GM19372 (cell line): ENCODE data around the gene PDE4B.

Source experiments
- ATAC-seq: cut with Tn5 transposase; IDR thresholded peaks from one replicate; pipeline ENCODE4 v1.9.1; 2021; ENCODE audit warnings: mild to moderate bottlenecking, low read depth, moderate library complexity; ENCODE audit not compliant: unreplicated experiment

Gene PDE4B

DNA sequence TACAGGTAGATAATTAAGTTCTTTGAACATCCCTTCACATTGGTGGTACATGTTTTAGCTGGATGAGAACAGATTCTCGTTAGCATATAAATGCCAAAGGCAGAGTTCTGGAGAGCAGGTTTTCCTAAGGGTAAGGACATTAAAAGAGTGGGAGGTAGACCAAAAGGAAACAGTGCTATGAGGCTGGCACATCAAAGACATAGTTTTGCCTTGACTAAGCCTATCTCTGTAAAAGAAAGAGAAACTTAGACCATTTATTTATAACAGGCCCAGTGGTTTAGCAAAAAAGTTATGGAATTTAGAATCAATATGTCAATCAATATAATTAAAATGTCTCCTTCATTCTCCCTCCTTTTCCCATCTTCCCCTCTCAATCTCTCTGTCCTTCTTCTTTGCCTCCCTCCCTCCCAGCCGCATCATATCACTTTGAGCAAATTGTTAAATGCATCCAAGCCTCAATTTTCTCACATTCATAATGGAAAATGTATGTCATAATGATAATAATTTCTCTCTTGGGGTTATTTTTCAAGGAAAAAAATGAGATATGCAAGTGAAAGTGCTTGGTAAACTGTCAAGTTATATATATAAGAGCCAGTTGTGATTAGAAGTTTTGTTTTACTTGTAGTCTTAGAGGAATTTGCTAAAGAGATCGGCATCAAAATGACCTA lies 531.4 kb downstream of the PDE4B start:
- no peak for ATAC-seq

DNA sequence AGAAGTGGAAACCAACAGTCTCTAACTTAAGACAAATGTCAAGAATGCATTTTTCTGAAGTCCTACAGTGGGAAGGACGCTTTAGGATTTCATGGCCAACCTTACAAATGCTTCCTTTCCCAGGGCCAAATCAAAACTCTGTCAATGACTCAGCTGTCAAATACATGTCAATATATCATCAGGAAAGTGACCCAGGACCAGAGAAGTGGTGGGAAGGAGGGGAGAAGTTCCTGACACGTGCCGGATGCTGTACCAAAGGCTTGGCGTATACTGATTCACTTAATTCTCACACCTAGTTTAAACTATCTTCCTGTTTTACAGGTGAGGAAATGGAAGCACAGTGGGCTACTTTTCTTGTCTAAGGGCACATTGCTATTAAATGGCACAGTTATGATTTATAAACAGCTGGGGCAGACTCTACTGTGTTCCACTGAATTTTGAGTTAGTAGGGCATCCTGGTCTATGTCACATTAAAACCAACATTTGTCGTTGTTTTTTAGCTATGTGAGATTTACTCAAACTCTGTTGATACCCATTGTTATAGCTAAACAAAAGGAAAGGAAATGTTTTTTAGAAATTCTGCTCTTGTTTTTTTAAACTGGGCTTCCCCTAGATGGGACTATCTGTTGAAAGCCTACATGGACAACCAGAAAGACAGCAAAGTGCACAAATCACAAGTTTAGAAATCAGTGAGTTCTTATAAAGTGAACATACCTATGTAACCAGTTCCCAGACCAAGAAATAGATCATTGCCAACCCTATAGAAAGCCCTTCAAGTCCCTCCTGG lies 533.1 kb downstream of the PDE4B start:
- no peak for ATAC-seq

DNA sequence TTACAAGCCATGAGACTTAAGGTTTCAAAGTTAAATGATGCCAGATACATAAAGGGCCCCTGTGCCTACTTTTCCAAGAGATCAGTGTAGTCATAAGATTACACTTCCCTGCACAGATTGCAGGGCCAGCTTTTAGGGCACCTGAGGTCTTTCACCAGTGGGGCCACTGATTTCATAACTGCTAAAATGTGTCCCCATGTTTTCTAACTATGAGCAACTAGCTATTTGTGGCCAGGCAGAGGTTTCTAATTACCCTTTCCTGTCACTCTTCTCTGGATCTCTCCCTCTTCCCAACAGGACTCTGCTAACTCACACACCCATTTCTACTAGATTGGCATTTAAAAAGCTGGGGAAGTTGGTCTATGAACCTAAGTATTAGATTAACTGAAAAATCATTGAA lies 534.2 kb downstream of the PDE4B start:
- no peak for ATAC-seq

GRCh38 chr1:66327588-66327987 lies 534.9 kb downstream of the PDE4B start:
- ATAC-seq: no peak

DNA sequence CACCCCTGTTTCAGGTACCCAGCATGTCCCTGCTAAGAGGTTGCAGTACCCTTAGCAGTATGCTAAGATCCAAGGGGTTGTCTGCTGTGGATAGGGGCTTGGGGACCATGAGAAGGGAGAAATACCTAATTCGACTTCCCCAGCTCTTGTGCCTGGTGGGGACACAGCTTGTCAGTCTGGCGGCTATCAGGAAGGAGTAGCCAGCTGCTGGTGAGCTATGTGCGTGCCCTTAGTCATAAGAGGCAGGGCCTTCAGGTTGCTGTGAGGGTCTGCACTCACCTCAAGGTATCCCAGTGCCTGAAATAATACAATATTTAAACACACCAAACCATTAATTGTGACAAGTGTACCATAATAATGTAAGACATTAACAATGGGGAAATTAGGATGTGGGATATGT lies 536.2 kb downstream of the PDE4B start:
- ATAC-seq: no peak

- ATAC-seq: no peak
Observed at GRCh38 chr1:66330722-66331141, 538.0 kb downstream of the PDE4B start.

DNA sequence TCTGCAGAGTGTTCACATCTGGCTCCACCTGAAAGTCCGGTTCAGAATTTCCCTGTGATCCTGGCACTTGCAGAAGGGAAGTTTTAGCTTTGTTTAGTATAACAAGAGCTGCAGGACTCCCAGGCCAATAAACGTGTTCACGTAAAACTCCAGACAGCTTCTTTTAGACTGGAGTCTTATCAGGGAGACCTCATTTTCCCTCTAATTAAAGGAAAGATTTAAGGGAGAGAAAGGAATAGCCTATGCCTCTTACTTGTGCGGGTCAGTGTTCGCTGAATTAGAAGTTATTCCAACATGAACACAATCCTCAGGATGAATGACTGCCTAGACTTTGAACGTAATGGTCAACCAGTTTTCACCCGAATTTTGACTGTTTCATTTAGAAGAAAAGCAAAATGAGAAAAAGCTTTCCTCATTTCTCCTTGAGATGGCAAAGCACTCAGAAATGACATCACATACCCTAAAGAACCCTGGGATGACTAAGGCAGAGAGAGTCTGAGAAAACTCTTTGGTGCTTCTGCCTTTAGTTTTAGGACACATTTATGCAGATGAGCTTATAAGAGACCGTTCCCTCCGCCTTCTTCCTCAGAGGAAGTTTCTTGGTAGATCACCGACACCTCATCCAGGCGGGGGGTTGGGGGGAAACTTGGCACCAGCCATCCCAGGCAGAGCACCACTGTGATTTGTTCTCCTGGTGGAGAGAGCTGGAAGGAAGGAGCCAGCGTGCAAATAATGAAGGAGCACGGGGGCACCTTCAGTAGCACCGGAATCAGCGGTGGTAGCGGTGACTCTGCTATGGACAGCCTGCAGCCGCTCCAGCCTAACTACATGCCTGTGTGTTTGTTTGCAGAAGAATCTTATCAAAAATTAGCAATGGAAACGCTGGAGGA lies 539.2 kb downstream of the PDE4B start:
- ATAC-seq: peak; percentile 17

GRCh38 chr1:66332548-66332901 lies 539.8 kb downstream of the PDE4B start:
- ATAC-seq: no peak

DNA sequence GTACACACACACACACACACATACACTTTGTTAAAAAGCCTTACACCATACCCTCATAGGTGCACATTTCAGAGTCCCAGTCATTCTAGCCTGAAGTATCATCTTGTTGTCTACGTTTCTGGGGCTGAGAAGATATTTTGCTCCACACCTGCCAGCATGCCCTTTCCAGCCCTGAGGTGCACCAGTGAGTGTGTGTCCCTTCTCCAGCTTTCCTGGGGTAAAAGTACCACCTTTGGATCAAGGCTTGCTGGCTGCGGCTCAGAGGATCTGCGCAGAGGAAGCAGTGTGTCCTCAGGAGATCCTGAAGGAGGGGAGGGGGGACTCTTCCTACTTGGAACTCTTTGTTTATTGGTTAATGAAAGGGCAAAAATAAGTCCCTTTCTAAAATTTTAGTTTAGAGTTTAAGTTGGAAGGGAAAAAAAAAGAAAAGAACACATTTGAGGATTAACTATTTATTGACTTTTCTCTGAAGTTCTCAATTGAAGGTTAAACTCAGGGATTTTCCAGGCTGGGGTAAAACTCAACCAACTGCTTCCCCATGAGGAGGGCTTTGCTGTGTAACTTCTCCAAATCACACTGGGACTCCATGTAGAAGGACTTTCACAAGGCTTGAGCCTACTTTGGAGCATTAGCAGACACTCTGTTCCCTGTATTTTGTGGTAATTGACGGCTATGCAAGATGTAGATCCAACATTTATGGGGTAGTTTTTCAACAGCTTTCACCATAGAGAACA lies 540.9 kb downstream of the PDE4B start:
- no peak for ATAC-seq

GRCh38 chr1:66334318-66334717 lies 541.6 kb downstream of the PDE4B start:
- ATAC-seq: no peak

DNA sequence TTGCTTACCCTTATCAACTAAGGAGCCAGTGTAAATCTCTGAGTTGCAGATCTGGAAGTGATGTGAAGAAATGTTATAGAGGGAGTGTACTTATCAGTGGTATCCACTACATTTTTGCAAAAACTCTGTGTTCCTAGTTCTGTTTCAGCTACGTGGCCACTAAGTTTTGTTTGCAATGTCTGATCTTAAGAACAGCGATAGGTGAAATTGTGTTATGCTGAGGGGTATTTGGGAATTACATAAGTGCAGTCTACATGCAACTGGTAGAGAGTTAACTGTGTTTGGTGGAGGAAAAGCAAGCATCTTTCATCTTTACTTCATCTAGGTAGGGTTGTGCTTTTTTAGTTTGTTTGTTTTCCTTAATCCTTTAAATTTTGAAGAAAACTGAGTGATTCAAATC lies 542.4 kb downstream of the PDE4B start:
- ATAC-seq: no peak

DNA sequence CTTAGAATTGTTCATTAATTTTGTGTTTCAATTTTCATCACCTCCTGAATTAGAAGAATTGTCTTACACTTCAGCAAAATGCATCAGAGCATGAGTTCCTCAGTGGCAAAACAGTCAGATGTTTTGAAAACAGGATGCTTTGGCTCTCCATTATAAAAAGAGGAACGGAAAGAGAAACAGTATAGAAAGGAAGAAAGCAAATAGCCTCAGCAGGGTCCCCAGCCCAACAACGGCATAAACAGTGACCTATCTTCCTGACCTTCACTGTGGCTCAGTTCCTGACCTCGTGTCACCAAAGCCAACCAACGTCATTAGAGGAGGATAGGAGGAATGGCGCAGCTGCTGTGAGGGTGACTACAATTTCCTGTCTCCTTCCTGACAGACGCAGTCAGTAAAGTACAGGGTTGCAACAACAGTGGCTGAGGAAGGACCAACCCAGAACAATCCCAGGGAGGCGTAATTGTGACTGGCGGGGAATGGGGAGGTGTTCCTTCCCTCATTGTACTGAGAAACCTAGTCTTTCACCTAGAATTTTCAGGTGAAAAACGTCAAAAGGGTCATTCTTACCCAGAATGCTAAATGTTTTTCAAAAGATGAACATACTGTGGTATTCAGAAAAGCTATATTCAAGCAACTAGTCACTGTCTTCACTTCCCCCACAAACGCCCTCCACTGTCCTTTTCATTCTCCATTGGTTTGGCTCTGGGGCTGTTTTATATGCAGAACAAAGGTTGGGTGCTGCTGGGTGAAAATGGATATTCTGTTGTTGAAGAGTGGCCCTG lies 543.4 kb downstream of the PDE4B start:
- peak; percentile 82 for ATAC-seq

GRCh38 chr1:66336641-66336990 lies 543.9 kb downstream of the PDE4B start:
- ATAC-seq: no peak

DNA sequence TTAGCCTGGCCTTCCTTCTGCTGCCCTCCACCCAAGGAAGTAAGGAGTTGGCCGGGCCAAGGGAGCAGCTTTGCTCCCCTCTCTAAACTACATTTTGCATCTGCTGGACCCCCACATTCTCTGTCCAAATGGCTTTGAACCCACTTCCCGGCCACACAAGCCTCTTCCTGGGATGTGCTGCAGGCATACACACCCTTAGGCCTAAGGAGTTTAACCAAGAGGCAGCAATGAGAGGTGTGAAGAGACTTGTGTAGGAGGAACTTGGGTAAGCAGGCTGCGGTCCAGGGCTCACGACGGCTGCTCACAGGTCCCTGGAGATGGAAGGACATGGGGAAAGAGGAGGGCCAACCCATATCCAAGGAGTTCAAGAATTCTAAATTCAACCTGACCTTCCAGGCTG lies 544.6 kb downstream of the PDE4B start:
- no peak for ATAC-seq

GRCh38 chr1:66339944-66340343 lies 547.2 kb downstream of the PDE4B start:
- ATAC-seq: no peak

- no peak for ATAC-seq
Observed at GRCh38 chr1:66341446-66342089, 548.9 kb downstream of the PDE4B start.

GRCh38 chr1:66342707-66343106 lies 550.0 kb downstream of the PDE4B start:
- ATAC-seq: peak; percentile 54

DNA sequence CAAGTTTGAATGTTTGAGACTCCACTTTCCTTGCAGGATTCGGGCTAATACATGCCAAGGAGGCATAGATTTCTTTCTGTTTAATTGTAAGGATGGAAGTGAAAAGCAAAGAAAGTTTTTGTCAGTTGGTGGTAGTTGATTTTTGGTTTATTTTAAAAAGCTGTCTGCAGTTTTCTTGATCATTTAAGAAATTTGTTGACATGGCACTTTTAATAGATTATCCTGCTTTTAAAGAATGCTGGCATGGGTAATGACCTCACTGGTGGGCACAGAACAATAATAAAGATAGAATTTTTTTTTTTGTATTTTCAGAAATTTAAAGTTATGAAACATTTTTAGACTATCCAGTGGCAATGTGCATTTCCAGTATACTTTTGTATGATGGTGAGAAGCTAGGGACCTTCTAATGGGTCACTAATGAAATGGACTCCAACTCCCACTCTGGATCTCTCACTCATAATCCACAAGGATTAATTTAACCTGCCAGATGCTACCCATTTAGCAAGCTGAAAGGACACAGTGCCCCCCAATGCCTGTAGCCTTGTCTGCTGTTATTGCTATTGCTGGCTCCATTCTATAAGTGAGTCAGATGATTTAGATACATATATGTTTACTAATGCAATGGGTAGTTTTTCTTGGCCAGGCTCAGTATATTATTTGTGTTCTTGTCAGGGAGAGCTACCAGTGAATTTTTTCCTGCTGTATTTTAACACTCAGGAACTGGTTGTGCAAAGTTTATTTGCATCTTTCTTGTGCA lies 551.1 kb downstream of the PDE4B start:
- ATAC-seq: no peak
